Caco-2 (cell line): ENCODE measurements around the gene SLIT3. TPM values are rescaled to one million over a fixed set of nuclear protein-coding genes. Genes with fewer than 3 reads are reported as not detected.
A peak's percentile ranks its signal among the peaks of the same experiment; 100 is the strongest.

Experiments
- BruUV-seq: library from RNA; stranded (reverse); fragments of 400-500 nt; replicated peaks from 2 replicates; lab custom pipeline; 2021; lab: Mats Ljungman, UMichigan
- CTCF ChIA-PET: fragments of 300-600 bp; sonication (Branson Sonifier 250); formaldehyde crosslinking; loops from one replicate; lab custom pipeline; 2022; ENCODE audit warnings: antibody characterized with exemption; lab: Charles Lee
- POLR2A ChIA-PET: fragments of 300-600 bp; sonication (Branson Sonifier 250); formaldehyde crosslinking; loops from one replicate; lab custom pipeline; 2022; ENCODE audit warnings: antibody characterized with exemption; lab: Charles Lee
- DNase-seq, 2 experiments: peaks; one replicate each; pipeline versions ENCODE4 v3.0.0 to v3.0.0-alpha.2; 2020 to 2022
- H3K27me3 ChIP-seq: replicated peaks from 2 replicates; pipeline ENCODE4 v1.6.0; 2011; ENCODE audit warnings: low read length; ENCODE audit not compliant: control insufficient read depth, insufficient read depth
- H3K36me3 ChIP-seq: 2 replicates; pipeline ENCODE4 v1.5.1; 2011; ENCODE audit warnings: low read length; ENCODE audit not compliant: control insufficient read depth, insufficient read depth
- H3K4me1 ChIP-seq: fragments of 250-450 bp; sonication (Bioruptor Pico); 2 replicates; pipeline ENCODE4 v1.5.1; 2020; ENCODE audit warnings: mild to moderate bottlenecking
- H3K4me3 ChIP-seq: 2 replicates; pipeline ENCODE4 v1.5.1; 2011; ENCODE audit warnings: low read depth, mild to moderate bottlenecking, control low read depth, low read length
- H3K9me3 ChIP-seq: fragments of 250-450 bp; sonication (Bioruptor Pico); 2 replicates; pipeline ENCODE4 v1.5.1; 2020; ENCODE audit warnings: mild to moderate bottlenecking, moderate library complexity
- H3K27ac Mint-ChIP-seq: one replicate; pipeline ENCODE4 v1.8.0; 2022; ENCODE audit warnings: mixed read lengths; ENCODE audit not compliant: unreplicated experiment
- H3K27me3 Mint-ChIP-seq: one replicate; pipeline ENCODE4 v1.8.0; 2022; ENCODE audit warnings: mixed read lengths; ENCODE audit not compliant: insufficient read depth, unreplicated experiment
- H3K36me3 Mint-ChIP-seq: one replicate; pipeline ENCODE4 v1.8.0; 2022; ENCODE audit warnings: mild to moderate bottlenecking, mixed read lengths; ENCODE audit not compliant: insufficient read depth, unreplicated experiment
- H3K4me1 Mint-ChIP-seq: one replicate; pipeline ENCODE4 v1.8.0; 2022; ENCODE audit warnings: low read depth, mixed read lengths; ENCODE audit not compliant: unreplicated experiment
- H3K4me3 Mint-ChIP-seq: one replicate; pipeline ENCODE4 v1.8.0; 2022; ENCODE audit warnings: mild to moderate bottlenecking, moderate library complexity, mixed read lengths; ENCODE audit not compliant: unreplicated experiment
- H3K9me3 Mint-ChIP-seq: one replicate; pipeline ENCODE4 v1.8.0; 2022; ENCODE audit warnings: mixed read lengths; ENCODE audit not compliant: unreplicated experiment
- CTCF ChIP-seq, 2 experiments: fragments of 200-600 bp in 1 of 2; IDR thresholded peaks; 1 replicate in 1 of 2; 2 replicates in 1 of 2; pipeline versions ENCODE4 v1.5.1 to v1.8.0; 2011 to 2022; ENCODE audit warnings: antibody characterized with exemption in 1 of 2, control low read depth in 1 of 2, inconsistent platforms in 1 of 2, low read depth in 1 of 2, low read length in 1 of 2, mild to moderate bottlenecking in 1 of 2, moderate library complexity in 1 of 2; ENCODE audit not compliant: insufficient read depth in 1 of 2, severe bottlenecking in 1 of 2, unreplicated experiment in 1 of 2
- intact Hi-C: fragments of 100-400 bp; cut with micrococcal nuclease; formaldehyde crosslinking; loops from one replicate; pipeline ENCODE4 v1.10.0; 2022; ENCODE audit not compliant: unreplicated experiment
- total RNA-seq: library from RNA; stranded (reverse); gene quantifications from 2 replicates; pipeline ENCODE4 v1.2.3, GENCODE V29; 2022

Gene SLIT3
- total RNA-seq, 1 experiment from 2014 or later = 2.1 TPM

- H3K4me1 ChIP-seq = peaks cover 6% of the 10 kb centered on the region; the same call in 1 of the 2 replicates
- intact Hi-C loops = no loop called here
- ChIA-PET POLR2A (no interaction called here), CTCF (no interaction called here)
- no TSS peak for BruUV-seq
- H3K27me3 ChIP-seq = no peaks in the 10 kb centered on the region
- TF ChIP-seq CTCF (IDR thresholded peaks at IDR 0.05; ENCODE audit: insufficient read depth in 1 of 2, low read depth in 1 of 2, low read length in 1 of 2, severe bottlenecking in 1 of 2, unreplicated experiment in 1 of 2) = no peak
- Mint-ChIP-seq H3K4me1 (no peaks in the 10 kb centered on the region), H3K9me3 (no peaks in the 10 kb centered on the region), H3K4me3 (no peak overlapping the region), H3K27me3 (peaks cover 4% of the 10 kb centered on the region), H3K27ac (no peak overlapping the region), H3K36me3 (no peaks in the 10 kb centered on the region)
- no peak overlapping the region for H3K4me3 ChIP-seq
- no peaks in the 10 kb centered on the region for H3K36me3 ChIP-seq
- H3K9me3 ChIP-seq = no peaks in the 10 kb centered on the region
- DNase-seq = no peak
Measured at GRCh38 chr5:168876419-168876818, 424.5 kb downstream of the SLIT3 start.

- Mint-ChIP-seq H3K36me3 (no peaks in the 10 kb centered on the region), H3K4me3 (no peak overlapping the region), H3K4me1 (no peaks in the 10 kb centered on the region), H3K27ac (no peak overlapping the region), H3K27me3 (peaks cover 4% of the 10 kb centered on the region), H3K9me3 (no peaks in the 10 kb centered on the region)
- Histone ChIP-seq H3K9me3 (no peaks in the 10 kb centered on the region), H3K4me3 (no peak overlapping the region), H3K4me1 (peaks cover 6% of the 10 kb centered on the region; the same call in 1 of the 2 replicates), H3K36me3 (no peaks in the 10 kb centered on the region), H3K27me3 (no peaks in the 10 kb centered on the region)
- ChIA-PET POLR2A (no interaction called here), CTCF (no interaction called here)
- no peak for DNase-seq
- intact Hi-C loops = no loop called here
- TF ChIP-seq CTCF (IDR thresholded peaks at IDR 0.05; ENCODE audit: insufficient read depth in 1 of 2, low read depth in 1 of 2, low read length in 1 of 2, severe bottlenecking in 1 of 2, unreplicated experiment in 1 of 2) = no peak
- BruUV-seq = no TSS peak
Measured at GRCh38 chr5:168875832-168876231, 425.1 kb downstream of the SLIT3 start.

- Histone ChIP-seq H3K27me3 (no peaks in the 10 kb centered on the region), H3K36me3 (no peaks in the 10 kb centered on the region), H3K9me3 (no peaks in the 10 kb centered on the region), H3K4me3 (no peak overlapping the region), H3K4me1 (peaks cover 6% of the 10 kb centered on the region; the same call in 1 of the 2 replicates)
- no peak overlapping the region for H3K4me3 Mint-ChIP-seq
- peaks cover 4% of the 10 kb centered on the region for H3K27me3 Mint-ChIP-seq
- H3K9me3 Mint-ChIP-seq = no peaks in the 10 kb centered on the region
- H3K4me1 Mint-ChIP-seq = peaks cover 7% of the 10 kb centered on the region
- intact Hi-C loops = loop anchor here (1.0 to 5.0 kb wide), 3 partner anchors 168 to 196 kb away; no protein-coding TSS in a partner anchor
- TF ChIP-seq CTCF (IDR thresholded peaks at IDR 0.05; ENCODE audit: insufficient read depth in 1 of 2, low read depth in 1 of 2, low read length in 1 of 2, severe bottlenecking in 1 of 2, unreplicated experiment in 1 of 2) = peak; percentile 45 to 63
- ChIA-PET CTCF (no interaction called here), POLR2A (no interaction called here)
- H3K27ac Mint-ChIP-seq = no peak overlapping the region
- H3K36me3 Mint-ChIP-seq = no peaks in the 10 kb centered on the region
- peak; percentile 33 to 47 for DNase-seq
- no TSS peak for BruUV-seq
Measured at GRCh38 chr5:168874713-168875380, 426.1 kb downstream of the SLIT3 start.
